HCT116 (cell line): ENCODE results near the gene SUMO3.

ENCODE experiments used
- EGR1 ChIP-seq: IDR thresholded peaks from 2 replicates; pipeline ENCODE4 v1.6.1; 2012; ENCODE audit warnings: low read depth
- POLR2AphosphoS5 ChIP-seq: IDR thresholded peaks from 2 replicates; pipeline ENCODE4 v1.6.1; 2011; ENCODE audit warnings: mild to moderate bottlenecking, low read depth, low read length, moderate library complexity
- RAD21 ChIP-seq: IDR thresholded peaks from 2 replicates; pipeline ENCODE4 v1.6.1; 2012; ENCODE audit warnings: low read depth, mild to moderate bottlenecking
- TF ChIP-seq, protein P1 (sequence below), 3 experiments: fragments of 200-600 bp in 1 of 3; sonication (generic) in 1 of 3; IDR thresholded peaks in 2 of 3; conservative IDR thresholded peaks in 1 of 3; 2 replicates each; pipeline ENCODE4 v1.5.1; 2012 to 2017; ENCODE audit warnings: low read depth in 2 of 3, low read length in 2 of 3, antibody characterized with exemption in 1 of 3, borderline replicate concordance in 1 of 3, control low read depth in 1 of 3, mild to moderate bottlenecking in 1 of 3, mixed read lengths in 1 of 3, mixed run types in 1 of 3, moderate library complexity in 1 of 3; ENCODE audit not compliant: insufficient read depth in 1 of 3

DNA sequence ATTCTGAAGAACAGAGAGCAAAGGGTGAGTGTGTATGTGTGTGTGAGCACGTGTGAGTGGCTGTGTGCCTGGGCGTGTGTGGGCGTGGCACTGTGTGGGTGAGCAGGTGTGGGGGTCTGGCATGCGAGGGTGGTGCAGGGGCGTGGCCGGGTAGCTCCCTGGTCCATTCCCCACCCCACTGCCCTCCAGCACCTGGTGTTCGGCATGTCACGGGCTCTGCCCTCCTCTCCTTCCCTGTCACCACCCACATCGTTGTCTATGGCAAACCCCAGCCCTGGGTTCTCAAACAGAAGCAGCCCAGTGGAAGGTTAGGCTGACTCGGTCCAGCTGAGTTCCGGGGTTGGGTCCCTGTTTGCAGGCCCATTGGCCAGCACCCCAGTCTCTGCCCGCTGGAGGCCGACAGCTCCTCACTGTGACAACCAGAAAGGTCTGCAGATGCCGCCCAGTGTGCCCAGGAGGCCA is 56.1 kb downstream of the SUMO3 start:
- no peak for TF ChIP-seq POLR2AphosphoS5
- TF ChIP-seq, protein P1, sequence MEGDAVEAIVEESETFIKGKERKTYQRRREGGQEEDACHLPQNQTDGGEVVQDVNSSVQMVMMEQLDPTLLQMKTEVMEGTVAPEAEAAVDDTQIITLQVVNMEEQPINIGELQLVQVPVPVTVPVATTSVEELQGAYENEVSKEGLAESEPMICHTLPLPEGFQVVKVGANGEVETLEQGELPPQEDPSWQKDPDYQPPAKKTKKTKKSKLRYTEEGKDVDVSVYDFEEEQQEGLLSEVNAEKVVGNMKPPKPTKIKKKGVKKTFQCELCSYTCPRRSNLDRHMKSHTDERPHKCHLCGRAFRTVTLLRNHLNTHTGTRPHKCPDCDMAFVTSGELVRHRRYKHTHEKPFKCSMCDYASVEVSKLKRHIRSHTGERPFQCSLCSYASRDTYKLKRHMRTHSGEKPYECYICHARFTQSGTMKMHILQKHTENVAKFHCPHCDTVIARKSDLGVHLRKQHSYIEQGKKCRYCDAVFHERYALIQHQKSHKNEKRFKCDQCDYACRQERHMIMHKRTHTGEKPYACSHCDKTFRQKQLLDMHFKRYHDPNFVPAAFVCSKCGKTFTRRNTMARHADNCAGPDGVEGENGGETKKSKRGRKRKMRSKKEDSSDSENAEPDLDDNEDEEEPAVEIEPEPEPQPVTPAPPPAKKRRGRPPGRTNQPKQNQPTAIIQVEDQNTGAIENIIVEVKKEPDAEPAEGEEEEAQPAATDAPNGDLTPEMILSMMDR (IDR thresholded peaks at IDR 0.05 in 2 of 3, conservative IDR thresholded peaks at IDR 0.05 in 1 of 3; ENCODE audit: borderline replicate concordance in 1 of 3, insufficient read depth in 1 of 3, low read depth in 2 of 3, low read length in 2 of 3) = no peak
- no peak for TF ChIP-seq EGR1
- no peak for TF ChIP-seq RAD21
